Thyroid gland (tissue), 4 donors: ENCODE results near the gene TRAM2. TPM values are rescaled to one million over a fixed set of nuclear protein-coding genes. Genes with fewer than 3 reads are reported as not detected.
A peak's percentile ranks its signal among the peaks of the same experiment; 100 is the strongest.

Source experiments
- DNase-seq, 2 donors: peaks; one replicate each; pipeline ENCODE4 v3.0.0-alpha.2; 2019
- H3K27ac ChIP-seq, 3 donors: fragments of 200-600 bp; sonication (generic); 1 replicate in 2 of 3; 2 replicates in 1 of 3; pipeline ENCODE4 v1.5.1; 2016 to 2019; ENCODE audit warnings: mild to moderate bottlenecking in 1 of 3, moderate library complexity in 1 of 3
- H3K27me3 ChIP-seq: fragments of 200-600 bp; sonication (generic); one replicate; pipeline ENCODE4 v1.5.1; 2019
- H3K36me3 ChIP-seq, 2 donors: fragments of 200-600 bp; sonication (generic); one replicate each; pipeline ENCODE4 v1.5.1; 2016 to 2019
- H3K4me1 ChIP-seq, 2 donors: fragments of 200-600 bp; sonication (generic); one replicate each; pipeline ENCODE4 v1.5.1; 2017 to 2019
- H3K4me3 ChIP-seq, 3 donors: fragments of 200-600 bp; sonication (generic); replicated peaks in 1 of 3; 1 replicate in 2 of 3; 2 replicates in 1 of 3; pipeline ENCODE4 v1.5.1; 2016; ENCODE audit warnings: mild to moderate bottlenecking in 1 of 3
- H3K9me3 ChIP-seq: fragments of 200-600 bp; sonication (generic); one replicate; pipeline ENCODE4 v1.5.1; 2017
- CTCF ChIP-seq, 6 experiments: fragments of 200-600 bp in 3 of 6; fragments of 450-650 bp in 3 of 6; sonication (generic) in 3 of 6; IDR thresholded peaks; one replicate each; pipeline ENCODE4 v1.5.1; 2016 to 2019; ENCODE audit warnings: antibody characterized with exemption in 6 of 6, mild to moderate bottlenecking in 2 of 6, inconsistent platforms in 1 of 6, moderate library complexity in 1 of 6
- POLR2A ChIP-seq, 2 donors: fragments of 450-650 bp; IDR thresholded peaks; one replicate each; pipeline ENCODE4 v1.6.1; 2017; ENCODE audit warnings: antibody characterized with exemption in 2 of 2, mild to moderate bottlenecking in 2 of 2, moderate library complexity in 1 of 2
- WGBS, 2 donors: methylation state at CpG; one replicate each; pipeline ENCODE4 v1.1.5; 2017; 5-methylcytosine and 5-hydroxymethylcytosine counted together
- intact Hi-C: fragments of 100-400 bp; cut with DNase I; formaldehyde crosslinking; loops from one replicate; pipeline ENCODE4 v1.15.1; 2023
- total RNA-seq, 4 donors: library from RNA; depleted of rRNA; stranded (reverse); fragments of >200 nt; gene quantifications; one replicate each; pipeline ENCODE4 v1.2.3, GENCODE V29; 2016

Gene TRAM2
- total RNA-seq, 4 donors from 2014 or later = 16.5 to 21.8 (median 19.7) TPM

- Histone ChIP-seq H3K36me3 (peaks cover 17 to 20% of the 10 kb centered on the region in 2 donors), H3K9me3 (no peaks in the 10 kb centered on the region), H3K4me1 (peaks cover 0 to 29% of the 10 kb centered on the region in 2 donors), H3K27ac (peak overlapping the region; percentile 67 to 77 (median 75)), H3K27me3 (no peaks in the 10 kb centered on the region), H3K4me3 (no peak overlapping the region)
- intact Hi-C loops = no loop called here
- no peak for DNase-seq
- WGBS, 2 donors = 76 to 86% methylated on average over 12 of the region's 12 CpGs
- TF ChIP-seq CTCF (IDR thresholded peaks at IDR 0.05) = no peak
These were observed 65.2 kb downstream of the TRAM2 start for GRCh38 chr6:52511572-52512151.

GRCh38 chr6:52511163-52511562 lies 65.7 kb downstream of the TRAM2 start:
- no peaks in the 10 kb centered on the region for H3K27me3 ChIP-seq
- peaks cover 0 to 29% of the 10 kb centered on the region in 2 donors for H3K4me1 ChIP-seq
- intact Hi-C loops = no loop called here

GRCh38 chr6:52510213-52510562 lies 66.7 kb downstream of the TRAM2 start:
- H3K9me3 ChIP-seq = no peaks in the 10 kb centered on the region
- peaks cover 14 to 20% of the 10 kb centered on the region in 2 donors for H3K36me3 ChIP-seq
- H3K4me1 ChIP-seq = peaks cover 0 to 30% of the 10 kb centered on the region in 2 donors
- H3K27ac ChIP-seq = no peak overlapping the region
- TF ChIP-seq CTCF (IDR thresholded peaks at IDR 0.05) (no peak), POLR2A (IDR thresholded peaks at IDR 0.05) (no peak)
- no peaks in the 10 kb centered on the region for H3K27me3 ChIP-seq
- H3K4me3 ChIP-seq = no peak overlapping the region
- intact Hi-C loops = no loop called here
- DNase-seq = no peak

More at GRCh38 chr6:52511163-52511562, 65.7 kb downstream of the TRAM2 start:
- Histone ChIP-seq H3K36me3 (peaks cover 17 to 20% of the 10 kb centered on the region in 2 donors), H3K4me3 (no peak overlapping the region), H3K9me3 (no peaks in the 10 kb centered on the region), H3K27ac (peak overlapping the region in 1 of 3 donors; percentile 75)
- TF ChIP-seq POLR2A (IDR thresholded peaks at IDR 0.05) (no peak), CTCF (IDR thresholded peaks at IDR 0.05) (no peak)
- 86 to 96% methylated on average over 10 of the region's 10 CpGs for WGBS, 2 donors
- no peak for DNase-seq

- H3K4me1 ChIP-seq = peaks cover 5 to 36% of the 10 kb centered on the region in 2 donors
- intact Hi-C loops = loop anchor here (10.0 kb wide), 1 partner anchor 155 kb away; no protein-coding TSS in a partner anchor
- H3K4me3 ChIP-seq = no peak overlapping the region
- H3K27ac ChIP-seq = no peak overlapping the region
- no peak for DNase-seq
- WGBS, 2 donors = 91 to 98% methylated on average over 14 of the region's 14 CpGs
- H3K9me3 ChIP-seq = no peaks in the 10 kb centered on the region
- H3K27me3 ChIP-seq = no peaks in the 10 kb centered on the region
- H3K36me3 ChIP-seq = peaks cover 10 to 20% of the 10 kb centered on the region in 2 donors
- no peak for TF ChIP-seq POLR2A (IDR thresholded peaks at IDR 0.05)
- no peak for TF ChIP-seq CTCF (IDR thresholded peaks at IDR 0.05)
These were observed 67.3 kb downstream of the TRAM2 start for GRCh38 chr6:52509281-52510212.
